HL-60 (cell line): Measurements from ENCODE around the gene RASAL1.

Experiments
- DNase-seq, 2 experiments: peaks; one replicate each; pipeline ENCODE4 v3.0.0-alpha.2; 2010 to 2020; ENCODE audit warnings: low read depth in 1 of 2, low spot score in 1 of 2
- H3K27ac ChIP-seq: fragments of 250-450 bp; sonication (Bioruptor Pico); replicated peaks from 2 replicates; pipeline ENCODE4 v1.5.1; 2020; ENCODE audit warnings: mild to moderate bottlenecking, moderate library complexity
- H3K27me3 ChIP-seq: fragments of 250-450 bp; sonication (Bioruptor Pico); 2 replicates; pipeline ENCODE4 v1.5.1; 2021; ENCODE audit warnings: mild to moderate bottlenecking, moderate library complexity; ENCODE audit not compliant: insufficient read depth, poor library complexity, severe bottlenecking
- H3K4me3 ChIP-seq: replicated peaks from 2 replicates; pipeline ENCODE4 v1.5.1; 2011; ENCODE audit warnings: mild to moderate bottlenecking, control low read depth, low read length; ENCODE audit not compliant: insufficient read depth
- GABPA ChIP-seq: IDR thresholded peaks from 2 replicates; pipeline ENCODE4 v1.6.1; 2012; ENCODE audit warnings: low read depth
- POLR2AphosphoS5 ChIP-seq: IDR thresholded peaks from 2 replicates; pipeline ENCODE4 v1.6.1; 2012; ENCODE audit warnings: low read depth
- SPI1 ChIP-seq: IDR thresholded peaks from 2 replicates; pipeline ENCODE4 v1.6.1; 2012; ENCODE audit warnings: low read depth, mild to moderate bottlenecking, borderline replicate concordance
- TF ChIP-seq, protein P1 (sequence below): IDR thresholded peaks from one replicate; pipeline ENCODE4 v1.5.1; 2011; ENCODE audit warnings: low read length, control low read depth, inconsistent platforms; ENCODE audit not compliant: insufficient read depth
- TF ChIP-seq, protein P2 (sequence below): IDR thresholded peaks from 2 replicates; pipeline ENCODE4 v1.6.1; 2012; ENCODE audit warnings: low read depth; ENCODE audit not compliant: insufficient replicate concordance

The RASAL1 gene

DNA sequence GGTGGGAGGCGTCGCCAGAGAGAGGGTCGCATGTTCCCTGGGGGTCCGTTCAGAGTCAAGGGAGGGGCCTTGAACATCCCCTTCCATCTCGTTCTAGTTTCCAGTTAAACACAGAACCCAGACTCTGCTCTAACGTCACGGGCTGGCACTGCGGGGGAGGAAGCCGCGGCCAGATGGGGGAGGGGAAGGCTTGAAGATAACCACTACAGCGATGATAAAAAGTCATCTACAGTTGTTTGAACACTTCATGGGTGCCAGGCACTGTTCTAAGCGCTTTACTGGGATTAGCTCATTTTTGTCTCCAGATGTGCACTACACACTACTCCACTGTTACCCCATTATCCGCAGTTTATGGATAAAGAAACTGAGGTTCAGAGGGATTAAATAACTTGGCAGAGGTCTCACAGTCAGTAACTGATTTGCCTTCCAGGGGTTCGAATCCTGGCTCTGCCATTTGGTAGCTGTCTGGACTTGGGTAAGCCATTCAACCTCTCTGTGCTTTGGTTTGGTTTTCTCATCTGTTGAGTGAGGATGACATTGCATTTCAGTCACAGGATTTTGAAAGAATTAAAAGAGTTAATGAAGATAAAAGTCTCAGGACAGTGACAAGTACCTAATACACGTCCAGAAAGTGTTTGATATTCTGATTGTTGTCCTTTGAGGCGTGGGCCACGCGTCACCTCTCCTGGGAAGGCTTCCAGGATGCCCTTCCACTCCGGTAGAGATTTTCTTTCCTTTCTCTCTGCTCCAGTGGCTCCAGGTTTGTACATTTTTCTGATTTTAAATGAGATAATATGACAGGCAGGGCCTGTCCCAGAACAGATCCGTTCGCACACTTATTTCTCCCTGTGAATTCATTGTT, 798 bp upstream of the RASAL1 start:
- no peaks in the 10 kb centered on the region for H3K27me3 ChIP-seq
- TF ChIP-seq, protein P1, sequence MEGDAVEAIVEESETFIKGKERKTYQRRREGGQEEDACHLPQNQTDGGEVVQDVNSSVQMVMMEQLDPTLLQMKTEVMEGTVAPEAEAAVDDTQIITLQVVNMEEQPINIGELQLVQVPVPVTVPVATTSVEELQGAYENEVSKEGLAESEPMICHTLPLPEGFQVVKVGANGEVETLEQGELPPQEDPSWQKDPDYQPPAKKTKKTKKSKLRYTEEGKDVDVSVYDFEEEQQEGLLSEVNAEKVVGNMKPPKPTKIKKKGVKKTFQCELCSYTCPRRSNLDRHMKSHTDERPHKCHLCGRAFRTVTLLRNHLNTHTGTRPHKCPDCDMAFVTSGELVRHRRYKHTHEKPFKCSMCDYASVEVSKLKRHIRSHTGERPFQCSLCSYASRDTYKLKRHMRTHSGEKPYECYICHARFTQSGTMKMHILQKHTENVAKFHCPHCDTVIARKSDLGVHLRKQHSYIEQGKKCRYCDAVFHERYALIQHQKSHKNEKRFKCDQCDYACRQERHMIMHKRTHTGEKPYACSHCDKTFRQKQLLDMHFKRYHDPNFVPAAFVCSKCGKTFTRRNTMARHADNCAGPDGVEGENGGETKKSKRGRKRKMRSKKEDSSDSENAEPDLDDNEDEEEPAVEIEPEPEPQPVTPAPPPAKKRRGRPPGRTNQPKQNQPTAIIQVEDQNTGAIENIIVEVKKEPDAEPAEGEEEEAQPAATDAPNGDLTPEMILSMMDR: no peak
- 0 out of 2 replicates have a peak, but pooled peaks have one; percentile 33 for TF ChIP-seq POLR2AphosphoS5
- TF ChIP-seq SPI1: peak; percentile 23; the same call in 1 of the 2 replicates
- peak; percentile 32 to 86 for DNase-seq
- H3K27ac ChIP-seq: peak overlapping the region; percentile 76
- peak overlapping the region; percentile 44 for H3K4me3 ChIP-seq

DNA sequence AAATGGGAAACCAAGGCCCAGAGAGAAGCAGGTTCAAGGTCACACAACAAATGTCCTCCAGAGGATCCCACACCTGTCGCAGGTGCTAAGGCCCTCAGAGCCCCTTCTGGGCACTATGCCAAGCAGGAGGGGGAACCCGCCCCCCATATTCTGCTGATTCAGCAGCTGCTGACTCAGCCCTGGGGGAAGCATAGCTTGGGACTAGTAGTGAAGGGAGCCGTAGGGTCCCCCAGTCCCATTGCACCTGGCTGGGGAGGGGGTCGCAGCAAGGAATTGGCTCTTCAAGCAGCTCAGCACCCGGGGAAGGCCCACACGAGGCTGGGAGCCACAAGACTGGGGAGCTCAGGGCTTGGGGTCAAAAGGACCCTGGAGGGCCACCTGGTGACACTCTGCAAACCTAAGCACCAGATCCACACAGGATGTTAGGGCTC, 1.0 kb downstream of the RASAL1 start:
- TF ChIP-seq, protein P2, sequence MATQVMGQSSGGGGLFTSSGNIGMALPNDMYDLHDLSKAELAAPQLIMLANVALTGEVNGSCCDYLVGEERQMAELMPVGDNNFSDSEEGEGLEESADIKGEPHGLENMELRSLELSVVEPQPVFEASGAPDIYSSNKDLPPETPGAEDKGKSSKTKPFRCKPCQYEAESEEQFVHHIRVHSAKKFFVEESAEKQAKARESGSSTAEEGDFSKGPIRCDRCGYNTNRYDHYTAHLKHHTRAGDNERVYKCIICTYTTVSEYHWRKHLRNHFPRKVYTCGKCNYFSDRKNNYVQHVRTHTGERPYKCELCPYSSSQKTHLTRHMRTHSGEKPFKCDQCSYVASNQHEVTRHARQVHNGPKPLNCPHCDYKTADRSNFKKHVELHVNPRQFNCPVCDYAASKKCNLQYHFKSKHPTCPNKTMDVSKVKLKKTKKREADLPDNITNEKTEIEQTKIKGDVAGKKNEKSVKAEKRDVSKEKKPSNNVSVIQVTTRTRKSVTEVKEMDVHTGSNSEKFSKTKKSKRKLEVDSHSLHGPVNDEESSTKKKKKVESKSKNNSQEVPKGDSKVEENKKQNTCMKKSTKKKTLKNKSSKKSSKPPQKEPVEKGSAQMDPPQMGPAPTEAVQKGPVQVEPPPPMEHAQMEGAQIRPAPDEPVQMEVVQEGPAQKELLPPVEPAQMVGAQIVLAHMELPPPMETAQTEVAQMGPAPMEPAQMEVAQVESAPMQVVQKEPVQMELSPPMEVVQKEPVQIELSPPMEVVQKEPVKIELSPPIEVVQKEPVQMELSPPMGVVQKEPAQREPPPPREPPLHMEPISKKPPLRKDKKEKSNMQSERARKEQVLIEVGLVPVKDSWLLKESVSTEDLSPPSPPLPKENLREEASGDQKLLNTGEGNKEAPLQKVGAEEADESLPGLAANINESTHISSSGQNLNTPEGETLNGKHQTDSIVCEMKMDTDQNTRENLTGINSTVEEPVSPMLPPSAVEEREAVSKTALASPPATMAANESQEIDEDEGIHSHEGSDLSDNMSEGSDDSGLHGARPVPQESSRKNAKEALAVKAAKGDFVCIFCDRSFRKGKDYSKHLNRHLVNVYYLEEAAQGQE: no peak
- peak overlapping the region; percentile 44 for H3K4me3 ChIP-seq
- no peak for DNase-seq
- peak overlapping the region; percentile 64 for H3K27ac ChIP-seq
- no peaks in the 10 kb centered on the region for H3K27me3 ChIP-seq

DNA sequence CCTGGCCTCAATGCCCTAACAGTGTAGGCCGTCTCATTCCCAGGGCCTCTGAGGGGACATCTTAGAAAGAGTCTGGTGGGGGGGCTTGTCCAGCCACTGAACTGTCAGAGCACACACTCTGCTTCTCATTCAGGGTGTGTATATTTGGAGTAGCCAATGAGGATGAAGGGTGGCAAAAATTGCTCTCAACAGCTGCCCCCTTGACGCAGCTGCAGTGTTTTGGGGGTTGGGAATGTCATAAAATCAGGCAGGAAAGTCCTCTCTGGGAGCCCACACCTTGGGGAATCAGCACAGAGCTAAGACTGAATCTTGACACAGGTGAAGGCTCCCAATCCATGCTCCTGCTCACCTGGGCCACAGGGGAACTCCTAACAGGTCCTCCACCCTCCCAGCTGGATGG, 1.5 kb downstream of the RASAL1 start:
- Histone ChIP-seq H3K27ac (no peak overlapping the region), H3K27me3 (no peaks in the 10 kb centered on the region)

DNA sequence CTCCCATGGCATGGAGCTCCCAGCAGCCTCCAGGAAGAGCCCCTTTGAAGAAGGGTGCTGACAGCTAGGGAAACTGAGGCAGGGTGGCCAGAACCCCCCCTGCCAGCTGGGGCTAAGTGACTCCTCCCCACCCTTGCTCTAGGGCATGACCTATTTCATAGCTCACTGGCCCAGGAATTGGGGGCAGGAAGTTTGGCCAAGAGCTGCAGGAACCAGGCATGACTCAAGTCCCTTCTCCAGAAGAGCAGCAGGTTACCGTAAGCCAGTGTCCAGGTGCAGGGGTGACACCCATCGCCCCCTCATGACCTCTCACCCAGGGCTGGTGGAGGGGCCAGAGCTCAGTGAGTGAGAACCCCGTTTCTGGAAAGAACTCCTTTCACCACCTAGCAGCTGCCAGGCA, 1.9 kb downstream of the RASAL1 start:
- H3K4me3 ChIP-seq: no peak overlapping the region
- no peak overlapping the region for H3K27ac ChIP-seq
- H3K27me3 ChIP-seq: no peaks in the 10 kb centered on the region
- DNase-seq: no peak
- no peak for TF ChIP-seq POLR2AphosphoS5
- no peak for TF ChIP-seq SPI1
- TF ChIP-seq GABPA: no peak
- TF ChIP-seq, protein P1: no peak
- TF ChIP-seq, protein P2: no peak

More for the DNA sequence above, 1.5 kb downstream of the RASAL1 start:
- peak overlapping the region; percentile 44; the same call in 1 of the 2 replicates for H3K4me3 ChIP-seq
- TF ChIP-seq GABPA: no peak
- TF ChIP-seq SPI1: no peak
- DNase-seq: no peak

DNA sequence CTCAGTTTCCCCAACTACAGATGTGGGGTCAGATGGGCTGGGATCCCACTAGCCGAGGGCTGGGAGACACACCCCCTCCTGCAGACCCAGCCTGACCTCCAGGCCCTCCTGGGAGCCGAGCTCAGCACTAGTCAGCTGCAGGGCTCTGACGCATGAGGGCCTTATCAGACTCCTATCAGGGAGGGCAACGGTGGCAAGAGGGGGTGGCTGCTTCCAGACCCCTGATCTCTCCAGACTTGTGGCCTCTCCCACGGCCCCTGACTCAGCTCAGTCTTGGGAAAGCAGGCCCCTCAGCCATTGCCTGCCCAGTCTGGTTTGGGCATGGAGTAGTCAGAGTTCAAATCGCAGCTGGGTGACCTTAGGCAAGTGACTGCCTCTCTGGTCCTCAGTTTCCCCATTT, 2.5 kb downstream of the RASAL1 start:
- H3K27me3 ChIP-seq: no peaks in the 10 kb centered on the region
- no peak overlapping the region for H3K4me3 ChIP-seq
- no peak for DNase-seq
- no peak for TF ChIP-seq GABPA
- TF ChIP-seq SPI1: no peak
- TF ChIP-seq, protein P2: no peak
- TF ChIP-seq, protein P1: no peak
- no peak for TF ChIP-seq POLR2AphosphoS5
- no peak overlapping the region for H3K27ac ChIP-seq
